HS-27A (cell line): ENCODE data around the gene RMC1.
"Not testable (repeated sequence)": the region's sequence is repeated elsewhere in the genome, so short reads cannot be mapped to it uniquely, and the experiment has no call there.

Experiments
- DNase-seq: peaks from one replicate; pipeline ENCODE4 v3.0.0-alpha.2; 2012; ENCODE audit warnings: low read depth, missing footprints

The RMC1 gene

DNA sequence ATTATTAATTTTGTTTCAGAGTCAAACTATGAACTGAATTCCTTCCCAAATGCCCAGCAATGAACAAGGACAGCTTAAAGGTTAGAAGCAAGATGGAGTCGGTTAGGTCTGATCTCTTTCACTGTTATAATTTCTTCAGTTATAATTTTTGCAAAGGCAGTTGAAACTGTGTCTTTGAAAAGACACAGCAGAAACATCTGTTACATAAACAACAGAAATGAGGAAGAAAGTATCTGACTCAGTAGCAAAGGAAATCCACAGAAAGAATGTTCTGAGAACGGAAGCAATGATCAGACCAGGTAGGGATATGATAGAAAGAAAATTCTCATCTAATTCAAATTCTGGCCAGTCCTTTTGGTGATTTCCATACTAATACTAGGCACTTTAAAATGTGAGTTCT is 5.2 kb upstream of the RMC1 start:
- DNase-seq = no peak

- peak; percentile 63 for DNase-seq
These were observed 4.4 kb upstream of the RMC1 start for GRCh38 chr18:23498877-23499276.

GRCh38 chr18:23499291-23499781 is 4.0 kb upstream of the RMC1 start:
- no peak for DNase-seq

- no peak for DNase-seq
These were observed 1.7 kb upstream of the RMC1 start for GRCh38 chr18:23501626-23502025.

DNA sequence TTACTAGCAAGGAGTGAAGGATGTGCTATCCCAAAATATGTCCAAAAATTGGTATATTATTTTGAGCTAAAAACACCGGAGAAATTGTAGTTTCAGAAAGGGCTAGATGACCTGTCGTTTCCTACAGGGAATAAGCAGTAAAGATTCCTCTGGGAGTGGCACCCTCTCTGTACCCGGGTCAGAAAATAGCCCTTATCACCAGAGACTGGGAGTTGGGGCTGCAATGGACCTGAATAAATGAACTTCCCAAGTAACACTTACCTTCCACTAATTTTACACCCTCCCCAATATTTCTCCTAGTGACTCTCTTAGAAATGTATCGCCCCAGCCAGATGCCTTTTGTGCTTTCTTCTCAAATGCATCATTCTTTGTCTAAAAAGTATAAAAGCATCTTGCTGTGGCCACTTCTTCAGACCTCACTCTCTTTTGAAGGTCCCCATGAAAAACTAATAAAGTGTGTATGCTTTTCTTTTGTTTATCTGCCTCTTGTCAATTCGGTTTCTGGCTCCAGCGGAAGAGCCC is 734 bp upstream of the RMC1 start:
- DNase-seq = no peak

- DNase-seq = no peak
These were observed 643 bp downstream of the RMC1 start for GRCh38 chr18:23503963-23504344.

GRCh38 chr18:23504720-23505119 is 1.4 kb downstream of the RMC1 start:
- DNase-seq = no peak

GRCh38 chr18:23506393-23506792 is 3.1 kb downstream of the RMC1 start:
- DNase-seq = no peak

DNA sequence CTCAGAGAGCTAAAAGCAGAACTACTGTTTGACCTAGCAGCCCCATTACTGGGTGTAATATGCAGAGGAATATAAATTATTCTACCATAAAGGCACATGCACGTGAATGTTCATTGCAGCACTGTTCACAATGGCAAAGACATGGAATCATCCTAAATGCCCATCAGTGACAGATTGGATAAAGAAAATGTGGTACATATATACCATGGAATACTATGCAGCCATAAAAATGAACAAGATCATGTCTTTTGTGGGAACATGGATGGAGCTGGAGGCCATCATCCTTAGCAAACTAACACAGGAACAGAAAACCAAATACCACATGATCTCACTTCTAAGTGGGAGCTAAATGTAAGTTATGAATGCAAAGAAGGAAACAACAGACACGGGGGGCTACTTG is 7.6 kb downstream of the RMC1 start:
- DNase-seq = not testable (repeated sequence)

- DNase-seq = not testable (repeated sequence)
These were observed 8.9 kb downstream of the RMC1 start for GRCh38 chr18:23512216-23512615.

DNA sequence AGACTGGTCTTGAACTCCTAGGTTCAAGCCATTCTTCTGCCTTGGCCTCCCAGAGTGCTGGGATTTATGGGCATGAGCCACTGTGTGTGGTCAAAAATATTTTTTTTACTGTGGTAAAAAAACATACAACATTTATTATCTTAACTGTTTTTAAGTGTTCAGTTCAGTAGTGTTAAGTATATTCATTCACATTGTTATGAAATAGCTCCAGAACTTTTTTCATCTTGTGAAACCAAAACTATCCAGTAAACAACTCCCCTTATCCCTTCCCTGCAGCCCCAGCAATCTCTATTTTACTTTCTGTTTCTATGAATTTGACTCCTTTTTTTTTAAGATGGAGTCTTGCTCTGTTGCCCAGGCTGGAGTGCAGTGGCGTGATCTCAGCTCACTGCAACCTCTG is 9.3 kb downstream of the RMC1 start:
- no peak for DNase-seq

GRCh38 chr18:23515911-23516546 is 12.7 kb downstream of the RMC1 start:
- no peak for DNase-seq

GRCh38 chr18:23519734-23520133 is 16.4 kb downstream of the RMC1 start:
- DNase-seq = no peak

DNA sequence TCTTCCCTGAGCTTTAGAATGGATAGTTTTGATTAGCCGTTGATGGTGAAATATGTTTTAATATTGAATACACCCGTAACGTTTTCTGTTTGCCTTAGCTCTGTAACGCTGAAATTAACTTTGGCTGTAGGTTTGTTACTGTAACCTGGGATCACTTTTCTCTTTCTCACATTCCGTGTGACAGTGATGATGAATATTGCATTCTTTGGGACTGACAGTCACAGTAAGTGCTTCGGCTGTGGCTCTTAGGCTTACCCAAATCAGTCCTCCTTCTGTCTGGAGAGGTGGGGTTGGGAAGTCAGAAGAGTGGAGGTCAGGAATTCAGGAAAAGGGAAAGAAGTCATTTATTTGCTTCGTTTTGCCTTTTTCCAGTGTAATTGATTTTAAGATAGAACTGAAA is 18.0 kb downstream of the RMC1 start:
- no peak for DNase-seq

- no peak for DNase-seq
These were observed 18.6 kb downstream of the RMC1 start for GRCh38 chr18:23521907-23522306.

DNA sequence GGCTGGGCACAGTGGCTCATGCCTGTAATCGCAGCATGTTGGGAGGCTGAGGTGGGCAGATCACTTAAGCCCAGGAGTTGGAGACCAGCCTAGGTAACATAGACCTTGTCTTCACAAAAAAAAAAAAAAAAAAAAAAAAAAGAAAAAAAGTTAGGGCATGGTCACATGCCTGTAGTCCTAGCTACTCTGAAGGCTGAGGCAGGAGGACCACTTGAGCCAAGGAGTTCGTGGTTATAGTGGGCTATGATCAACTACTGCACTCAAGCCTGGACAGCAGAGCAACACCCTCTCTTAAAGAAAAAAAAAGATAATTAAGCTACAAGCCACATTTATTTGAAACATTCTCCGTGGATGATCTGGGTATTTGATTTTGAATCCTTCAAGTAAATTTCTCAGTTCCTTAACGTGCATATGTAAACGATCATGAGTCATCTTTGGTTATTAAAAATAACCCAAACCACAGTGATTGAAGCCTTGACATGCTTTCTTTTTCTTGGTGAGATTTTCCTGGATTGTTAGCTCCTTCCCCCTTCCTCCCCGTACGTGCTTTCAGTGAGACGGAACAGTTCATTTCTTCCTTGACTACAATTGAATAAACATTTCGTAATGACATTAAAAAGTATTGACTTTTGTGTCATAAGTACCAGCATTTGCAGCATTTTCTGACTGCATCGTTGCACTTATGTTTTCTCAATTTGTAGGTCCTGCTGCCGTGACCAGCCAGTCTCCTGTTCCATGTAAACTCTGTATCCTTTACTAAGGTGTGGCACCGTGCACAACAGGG is 20.3 kb downstream of the RMC1 start:
- DNase-seq = no peak

DNA sequence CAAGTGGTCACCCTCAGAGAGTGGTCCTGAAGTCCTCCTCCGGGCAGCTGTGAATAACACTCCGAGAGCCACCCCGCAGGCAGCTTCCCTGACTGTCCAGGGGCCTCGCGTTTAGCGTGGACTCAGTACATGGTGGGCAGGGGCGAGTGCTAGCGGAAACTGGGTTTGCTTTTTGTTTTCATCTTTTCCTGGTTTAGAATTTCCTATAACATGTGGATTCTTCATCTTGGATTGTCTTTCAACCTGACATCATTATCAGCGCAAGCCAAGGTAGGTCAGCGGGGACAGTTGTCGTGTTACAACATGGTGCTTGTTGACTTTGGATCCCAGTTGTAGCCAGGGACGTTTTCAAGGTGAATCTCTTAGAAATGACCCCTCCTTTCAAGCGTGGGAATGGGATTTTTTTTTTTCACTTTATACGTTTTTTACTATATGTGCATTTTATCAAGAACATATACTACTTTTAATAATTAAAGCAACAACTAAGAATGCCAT is 20.9 kb downstream of the RMC1 start:
- DNase-seq = no peak

DNA sequence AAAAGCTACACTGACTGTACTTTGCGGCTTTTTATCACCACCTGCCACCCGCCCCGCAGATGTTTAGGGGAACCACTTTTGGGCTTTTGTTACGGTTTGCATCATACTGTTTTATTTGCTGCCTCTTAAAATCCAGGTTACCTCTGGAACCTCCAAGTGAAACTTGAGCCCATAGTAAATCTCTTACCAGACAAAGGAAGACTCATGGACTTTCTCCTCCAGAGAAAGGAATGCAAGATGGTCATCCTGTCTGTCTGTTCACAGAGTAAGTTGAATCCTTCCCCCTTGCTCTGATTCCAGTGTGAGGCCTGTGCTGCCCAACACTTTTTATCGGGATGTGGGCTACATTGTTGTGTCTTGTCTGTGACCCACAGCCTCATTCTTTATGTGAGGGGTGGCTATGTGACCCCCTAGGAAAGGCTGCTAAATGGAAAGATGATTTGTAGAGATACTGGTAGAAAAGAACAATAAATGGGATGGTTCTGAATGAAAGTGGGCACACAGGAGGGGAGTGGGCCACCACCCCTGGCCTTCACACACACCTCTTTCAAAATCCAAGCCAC is 23.3 kb downstream of the RMC1 start:
- no peak for DNase-seq

- no peak for DNase-seq
These were observed 25.5 kb downstream of the RMC1 start for GRCh38 chr18:23528580-23529472.

DNA sequence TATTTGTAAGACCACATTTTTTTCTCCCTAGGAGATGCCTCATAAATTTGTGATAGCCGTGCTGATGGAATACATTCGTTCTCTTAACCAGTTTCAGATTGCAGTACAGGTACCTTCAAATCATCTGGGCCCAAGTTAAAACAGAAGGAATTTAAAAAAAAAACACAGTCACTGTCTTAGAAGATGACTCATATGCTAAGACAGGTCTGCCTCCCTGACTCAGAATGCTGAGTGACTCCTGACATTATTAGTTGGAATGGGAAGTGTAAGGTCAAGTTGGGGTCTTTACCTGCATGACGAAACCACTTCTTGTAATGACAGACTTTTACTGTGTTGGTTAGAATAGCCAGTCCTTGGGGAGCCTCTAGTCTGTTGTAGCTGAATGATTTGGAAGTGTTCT is 26.3 kb downstream of the RMC1 start:
- DNase-seq = no peak

- DNase-seq = no peak
These were observed 26.9 kb downstream of the RMC1 start for GRCh38 chr18:23530195-23530594.

DNA sequence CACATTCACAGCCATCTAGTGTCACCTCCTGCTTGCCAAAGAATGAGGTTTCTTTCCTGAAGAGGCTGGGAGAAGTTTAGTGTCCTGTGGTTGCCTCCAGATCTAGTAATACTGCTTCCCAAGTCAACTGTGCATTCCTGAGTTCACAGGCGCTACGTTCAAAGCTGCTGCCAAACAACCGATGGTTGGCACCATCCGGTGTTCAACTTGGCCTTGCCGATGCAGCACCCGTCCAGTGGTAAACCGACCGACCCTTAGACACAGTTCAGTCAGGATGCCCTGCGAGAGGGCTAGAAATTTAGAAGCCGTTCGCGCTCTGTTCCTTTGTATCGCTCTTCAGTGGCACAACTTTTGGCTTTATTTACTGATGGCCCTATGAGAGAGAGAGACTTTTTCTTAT is 28.6 kb downstream of the RMC1 start:
- no peak for DNase-seq
